Upper lobe of left lung (tissue), 4 donors: Measurements from ENCODE around the gene BEND6.

Experiments
- EP300 ChIP-seq, 4 donors: sonication (generic); formaldehyde crosslinking; IDR thresholded peaks; one replicate each; pipeline ENCODE4 v1.5.1; 2017; ENCODE audit warnings: antibody characterized with exemption in 4 of 4, control low read depth in 2 of 4
- POLR2A ChIP-seq, 4 donors: fragments of 450-650 bp; IDR thresholded peaks; one replicate each; pipeline ENCODE4 v1.5.1; 2016 to 2017; ENCODE audit warnings: antibody characterized with exemption in 4 of 4, mild to moderate bottlenecking in 2 of 4
- POLR2AphosphoS5 ChIP-seq, 2 donors: sonication (generic); formaldehyde crosslinking; IDR thresholded peaks; one replicate each; pipeline ENCODE4 v1.5.1; 2017; ENCODE audit warnings: antibody characterized with exemption in 2 of 2
- TF ChIP-seq, protein P1 (sequence below), 6 experiments: fragments of 450-650 bp in 4 of 6; fragments of 200-600 bp in 2 of 6; sonication (generic) in 2 of 6; IDR thresholded peaks; one replicate each; pipeline ENCODE4 v1.5.1; 2016 to 2019; ENCODE audit warnings: antibody characterized with exemption in 6 of 6

DNA sequence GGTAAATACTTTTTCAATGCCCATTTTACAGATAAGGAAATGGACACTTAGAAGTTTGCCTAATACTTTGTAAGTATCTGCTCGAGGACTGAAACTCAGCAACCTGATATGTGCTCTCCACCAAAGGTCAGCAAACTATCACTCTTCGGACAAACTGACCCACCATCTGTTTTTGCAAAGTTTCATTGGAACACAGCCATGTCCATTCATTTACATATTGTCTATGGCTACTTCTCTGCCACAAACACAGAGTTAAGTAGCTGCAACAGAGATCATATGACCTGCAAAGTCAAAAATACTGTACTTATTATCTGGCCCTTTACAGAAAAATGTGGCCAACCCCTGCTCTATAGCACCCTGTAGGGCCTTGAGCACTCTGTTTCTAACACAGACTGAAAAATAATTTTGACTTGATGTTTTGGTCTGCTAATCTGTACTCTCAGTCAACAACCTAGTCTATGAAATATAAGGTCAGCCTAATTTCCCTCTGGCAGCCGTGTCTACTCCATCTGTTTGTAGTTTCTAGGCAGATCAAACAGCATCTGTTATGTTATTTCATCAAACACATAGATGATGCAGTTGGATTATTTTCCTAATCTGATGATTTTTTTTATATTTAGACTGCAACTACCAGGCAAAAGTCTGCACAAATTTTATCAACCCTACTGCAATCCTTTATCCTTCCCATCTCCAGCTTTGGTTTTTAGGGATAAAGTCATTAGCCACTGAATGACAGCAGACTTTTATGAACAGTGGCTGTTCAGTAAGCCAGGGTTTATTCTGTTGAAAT lies 41.4 kb upstream of the BEND6 start:
- TF ChIP-seq, protein P1, sequence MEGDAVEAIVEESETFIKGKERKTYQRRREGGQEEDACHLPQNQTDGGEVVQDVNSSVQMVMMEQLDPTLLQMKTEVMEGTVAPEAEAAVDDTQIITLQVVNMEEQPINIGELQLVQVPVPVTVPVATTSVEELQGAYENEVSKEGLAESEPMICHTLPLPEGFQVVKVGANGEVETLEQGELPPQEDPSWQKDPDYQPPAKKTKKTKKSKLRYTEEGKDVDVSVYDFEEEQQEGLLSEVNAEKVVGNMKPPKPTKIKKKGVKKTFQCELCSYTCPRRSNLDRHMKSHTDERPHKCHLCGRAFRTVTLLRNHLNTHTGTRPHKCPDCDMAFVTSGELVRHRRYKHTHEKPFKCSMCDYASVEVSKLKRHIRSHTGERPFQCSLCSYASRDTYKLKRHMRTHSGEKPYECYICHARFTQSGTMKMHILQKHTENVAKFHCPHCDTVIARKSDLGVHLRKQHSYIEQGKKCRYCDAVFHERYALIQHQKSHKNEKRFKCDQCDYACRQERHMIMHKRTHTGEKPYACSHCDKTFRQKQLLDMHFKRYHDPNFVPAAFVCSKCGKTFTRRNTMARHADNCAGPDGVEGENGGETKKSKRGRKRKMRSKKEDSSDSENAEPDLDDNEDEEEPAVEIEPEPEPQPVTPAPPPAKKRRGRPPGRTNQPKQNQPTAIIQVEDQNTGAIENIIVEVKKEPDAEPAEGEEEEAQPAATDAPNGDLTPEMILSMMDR (IDR thresholded peaks at IDR 0.05) = no peak
- TF ChIP-seq POLR2A (IDR thresholded peaks at IDR 0.05) = no peak
- TF ChIP-seq POLR2AphosphoS5 (IDR thresholded peaks at IDR 0.05) = no peak
- TF ChIP-seq EP300 (IDR thresholded peaks at IDR 0.05) = no peak
